HG02938 (cell line): ENCODE results near the gene SEPTIN3.

ENCODE experiments used
- ATAC-seq: cut with Tn5 transposase; IDR thresholded peaks from one replicate; pipeline ENCODE4 v1.9.1; 2021; ENCODE audit warnings: mild to moderate bottlenecking, moderate library complexity; ENCODE audit not compliant: unreplicated experiment

The SEPTIN3 gene

DNA sequence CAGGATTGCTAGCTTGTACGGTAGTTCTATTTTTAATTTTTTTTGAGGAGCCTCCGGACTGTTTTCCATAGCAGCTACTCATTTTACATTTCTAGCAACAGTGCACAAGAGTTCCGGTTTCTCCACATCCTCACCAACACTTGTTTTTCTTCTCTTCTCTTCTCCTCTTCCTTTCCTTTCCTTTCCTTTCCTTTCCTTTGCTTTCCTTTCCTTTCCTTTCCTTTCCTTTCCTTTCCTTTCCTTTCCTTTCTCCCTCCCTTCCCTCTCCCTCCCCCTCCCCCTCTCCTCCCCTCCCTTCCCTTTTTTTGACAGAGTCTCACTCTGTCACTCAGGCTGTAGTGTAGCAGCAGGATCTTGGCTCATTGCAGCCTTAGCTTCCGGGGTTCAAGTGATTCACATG, 38.7 kb downstream of the SEPTIN3 start:
- ATAC-seq, result no peak

- no peak for ATAC-seq
Observed at GRCh38 chr22:42010778-42011177, 41.5 kb downstream of the SEPTIN3 start.

GRCh38 chr22:42013385-42013784, 44.1 kb downstream of the SEPTIN3 start:
- ATAC-seq, result no peak

GRCh38 chr22:42016111-42016510, 46.9 kb downstream of the SEPTIN3 start:
- ATAC-seq, result no peak

GRCh38 chr22:42018224-42018623, 49.0 kb downstream of the SEPTIN3 start:
- no peak for ATAC-seq
